Activated B cell treated with CpG ODN at 0.5 μM for 24 hours (primary cell): ENCODE results near the gene AACS. TPM values are rescaled to one million over a fixed set of nuclear protein-coding genes. Genes with fewer than 3 reads are reported as not detected.

Experiments
- ATAC-seq: fragments of 200-7000 bp; cut with Tn5 transposase; one replicate; pipeline ENCODE4 v1.10.0; 2021; ENCODE audit warnings: low read depth, mild to moderate bottlenecking, moderate library complexity
- CTCF ChIA-PET: fragments of 350-600 bp; sonication (Branson Sonifier 250); formaldehyde crosslinking; loops from one replicate; lab custom pipeline; 2021; ENCODE audit warnings: antibody characterized with exemption; lab: Charles Lee
- POLR2A ChIA-PET: fragments of 350-600 bp; sonication (Branson Sonifier 250); formaldehyde crosslinking; loops from one replicate; lab custom pipeline; 2021; ENCODE audit warnings: antibody characterized with exemption; lab: Charles Lee
- DNase-seq: peaks from one replicate; pipeline ENCODE4 v3.0.0; 2022
- H3K27ac Mint-ChIP-seq: one replicate; pipeline ENCODE4 v1.8.0; 2020; ENCODE audit warnings: mixed read lengths
- H3K27me3 Mint-ChIP-seq: one replicate; pipeline ENCODE4 v1.8.0; 2021; ENCODE audit warnings: mixed read lengths
- H3K36me3 Mint-ChIP-seq: one replicate; pipeline ENCODE4 v1.8.0; 2021; ENCODE audit warnings: low read depth, mixed read lengths
- H3K4me1 Mint-ChIP-seq: one replicate; pipeline ENCODE4 v1.8.0; 2021; ENCODE audit warnings: mixed read lengths
- H3K4me3 Mint-ChIP-seq: one replicate; pipeline ENCODE4 v1.8.0; 2020; ENCODE audit warnings: mild to moderate bottlenecking, mixed read lengths
- H3K9me3 Mint-ChIP-seq: one replicate; pipeline ENCODE4 v1.8.0; 2020; ENCODE audit warnings: mixed read lengths
- CTCF ChIP-seq: fragments of 200-600 bp; IDR thresholded peaks from one replicate; pipeline ENCODE4 v1.8.0; 2022; ENCODE audit warnings: antibody characterized with exemption, mild to moderate bottlenecking
- intact Hi-C: fragments of 100-400 bp; cut with micrococcal nuclease; formaldehyde crosslinking; loops from one replicate; pipeline ENCODE4 v1.15.1; 2024
- total RNA-seq: library from RNA; stranded (reverse); gene quantifications from 2 replicates; pipeline ENCODE4 v1.2.3, GENCODE V29; 2022

AACS gene
- total RNA-seq, 1 donor from 2014 or later, result 18.7 TPM

GRCh38 chr12:125121106-125121505 lies 55.9 kb downstream of the AACS start:
- ChIA-PET POLR2A (no interaction called here), CTCF (no interaction called here)
- TF ChIP-seq CTCF, result no peak
- ATAC-seq, result no peak
- H3K36me3 Mint-ChIP-seq, result peaks cover 27% of the 10 kb centered on the region
- H3K4me3 Mint-ChIP-seq, result no peak overlapping the region
- intact Hi-C loops, result no loop called here
- H3K4me1 Mint-ChIP-seq, result no peaks in the 10 kb centered on the region
- no peaks in the 10 kb centered on the region for H3K27me3 Mint-ChIP-seq
- no peak for DNase-seq
- no peak overlapping the region for H3K27ac Mint-ChIP-seq
- H3K9me3 Mint-ChIP-seq, result no peaks in the 10 kb centered on the region

- no peaks in the 10 kb centered on the region for H3K27me3 Mint-ChIP-seq
- intact Hi-C loops, result no loop called here
- H3K4me1 Mint-ChIP-seq, result no peaks in the 10 kb centered on the region
- no peak overlapping the region for H3K4me3 Mint-ChIP-seq
- peaks cover 29% of the 10 kb centered on the region for H3K36me3 Mint-ChIP-seq
- no peak overlapping the region for H3K27ac Mint-ChIP-seq
- DNase-seq (no peak), ATAC-seq (no peak)
- POLR2A ChIA-PET, result no interaction called here
- CTCF ChIA-PET, result no interaction called here
- no peak for TF ChIP-seq CTCF
- H3K9me3 Mint-ChIP-seq, result no peaks in the 10 kb centered on the region
Observed at GRCh38 chr12:125122668-125123067, 57.4 kb downstream of the AACS start.

- no peaks in the 10 kb centered on the region for H3K9me3 Mint-ChIP-seq
- intact Hi-C loops, result no loop called here
- POLR2A ChIA-PET, result no interaction called here
- no peak for TF ChIP-seq CTCF
- H3K4me1 Mint-ChIP-seq, result no peaks in the 10 kb centered on the region
- H3K36me3 Mint-ChIP-seq, result peaks cover 14% of the 10 kb centered on the region
- no peaks in the 10 kb centered on the region for H3K27me3 Mint-ChIP-seq
- no peak overlapping the region for H3K27ac Mint-ChIP-seq
- DNase-seq (no peak), ATAC-seq (no peak)
- CTCF ChIA-PET, result no interaction called here
- no peak overlapping the region for H3K4me3 Mint-ChIP-seq
Observed at GRCh38 chr12:125124320-125124966, 59.2 kb downstream of the AACS start.

- intact Hi-C loops, result no loop called here
- TF ChIP-seq CTCF, result no peak
Observed at GRCh38 chr12:125125271-125125670, 60.0 kb downstream of the AACS start.

GRCh38 chr12:125128439-125129178 lies 63.4 kb downstream of the AACS start:
- DNase-seq, result no peak
- ATAC-seq, result no peak
- POLR2A ChIA-PET, result no interaction called here
- H3K27ac Mint-ChIP-seq, result no peak overlapping the region
- TF ChIP-seq CTCF, result no peak
- H3K4me3 Mint-ChIP-seq, result no peak overlapping the region
- peaks cover 12% of the 10 kb centered on the region for H3K36me3 Mint-ChIP-seq
- intact Hi-C loops, result no loop called here
- no peaks in the 10 kb centered on the region for H3K4me1 Mint-ChIP-seq
- H3K27me3 Mint-ChIP-seq, result no peaks in the 10 kb centered on the region
- CTCF ChIA-PET, result no interaction called here
- H3K9me3 Mint-ChIP-seq, result no peaks in the 10 kb centered on the region

More at GRCh38 chr12:125125271-125125670, 60.0 kb downstream of the AACS start:
- POLR2A ChIA-PET, result no interaction called here
- Mint-ChIP-seq H3K4me3 (no peak overlapping the region), H3K27ac (no peak overlapping the region), H3K9me3 (no peaks in the 10 kb centered on the region), H3K27me3 (no peaks in the 10 kb centered on the region), H3K36me3 (peaks cover 12% of the 10 kb centered on the region), H3K4me1 (no peaks in the 10 kb centered on the region)
- CTCF ChIA-PET, result no interaction called here
- ATAC-seq (no peak), DNase-seq (no peak)
